GM21723 (cell line): ENCODE data around the gene MCF2L.

Experiments
- ATAC-seq: cut with Tn5 transposase; IDR thresholded peaks from one replicate; pipeline ENCODE4 v1.9.1; 2021; ENCODE audit warnings: mild to moderate bottlenecking, moderate library complexity; ENCODE audit not compliant: unreplicated experiment

Gene MCF2L

DNA sequence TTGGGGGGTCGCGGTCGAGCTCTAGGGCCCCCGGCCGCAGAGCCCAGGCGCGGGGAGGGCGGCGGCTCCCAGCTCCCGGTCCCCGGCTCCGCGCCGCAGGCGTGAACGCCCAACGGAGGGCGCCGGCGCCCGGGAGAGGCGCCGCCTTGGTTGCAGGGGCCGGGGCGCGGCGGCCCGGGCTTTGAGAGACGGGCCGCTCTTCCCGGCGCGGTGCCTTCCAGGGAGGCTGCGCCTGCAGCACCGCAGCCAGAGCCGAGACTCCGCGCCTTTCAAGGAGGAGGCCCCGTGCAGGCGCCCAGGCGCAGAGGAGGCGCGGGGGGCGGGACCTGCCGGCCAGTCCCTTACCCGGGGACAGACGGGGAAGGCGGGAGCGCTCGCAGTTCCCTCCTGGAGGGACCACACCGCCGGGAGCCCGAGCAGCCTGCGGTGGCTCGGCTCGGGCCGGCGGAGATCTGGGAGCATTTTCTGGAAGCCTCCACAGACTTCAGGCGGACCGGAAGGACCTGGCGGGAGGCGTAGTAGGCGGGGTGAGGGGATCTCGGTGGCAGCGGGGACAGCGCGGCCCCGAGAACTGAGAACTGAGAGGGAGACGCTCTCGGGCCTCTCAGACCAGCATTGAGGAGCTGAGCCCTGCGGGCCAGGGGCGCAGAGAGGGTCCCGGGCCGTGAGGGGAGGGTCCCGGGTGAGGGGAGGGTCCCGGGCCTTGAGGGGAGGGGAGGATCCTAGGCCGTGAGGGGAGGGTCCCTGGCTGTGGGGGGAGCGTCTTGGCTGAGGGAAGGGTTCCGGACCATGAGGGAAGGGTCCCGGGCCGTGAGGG, 25.5 kb upstream of the MCF2L start:
- ATAC-seq = peak; percentile 39

GRCh38 chr13:112947796-112948195, 21.2 kb upstream of the MCF2L start:
- ATAC-seq = no peak

GRCh38 chr13:112951674-112952371, 17.2 kb upstream of the MCF2L start:
- no peak for ATAC-seq

- no peak for ATAC-seq
Observed at GRCh38 chr13:112952759-112953551, 16.1 kb upstream of the MCF2L start.

- ATAC-seq = no peak
Observed at GRCh38 chr13:112953591-112954487, 15.2 kb upstream of the MCF2L start.

GRCh38 chr13:112954488-112955270, 14.3 kb upstream of the MCF2L start:
- ATAC-seq = no peak

- ATAC-seq = no peak
Observed at GRCh38 chr13:112955271-112955937, 13.6 kb upstream of the MCF2L start.

- ATAC-seq = no peak
Observed at GRCh38 chr13:112955956-112956355, 13.1 kb upstream of the MCF2L start.

- ATAC-seq = no peak
Observed at GRCh38 chr13:112956571-112957294, 12.3 kb upstream of the MCF2L start.

DNA sequence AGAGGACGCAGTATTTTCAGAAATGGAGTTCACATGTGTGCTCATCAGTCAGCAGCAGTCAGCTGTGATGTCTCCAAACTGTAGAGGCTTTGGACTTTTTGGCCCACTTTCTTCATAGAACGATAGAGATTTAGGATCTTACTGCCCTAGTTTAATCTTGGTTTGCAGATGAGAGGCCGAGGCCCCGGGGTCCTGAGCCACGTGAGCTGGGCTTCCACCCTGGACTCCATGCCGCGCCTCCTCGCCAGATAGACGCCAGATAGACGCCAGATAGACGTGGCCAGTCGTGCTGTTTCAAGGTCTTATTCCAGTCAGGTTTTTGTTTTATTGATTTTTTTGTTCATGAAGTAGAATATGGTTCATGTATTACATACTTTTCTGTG, 11.7 kb upstream of the MCF2L start:
- no peak for ATAC-seq

- ATAC-seq = no peak
Observed at GRCh38 chr13:112958127-112958989, 10.7 kb upstream of the MCF2L start.

DNA sequence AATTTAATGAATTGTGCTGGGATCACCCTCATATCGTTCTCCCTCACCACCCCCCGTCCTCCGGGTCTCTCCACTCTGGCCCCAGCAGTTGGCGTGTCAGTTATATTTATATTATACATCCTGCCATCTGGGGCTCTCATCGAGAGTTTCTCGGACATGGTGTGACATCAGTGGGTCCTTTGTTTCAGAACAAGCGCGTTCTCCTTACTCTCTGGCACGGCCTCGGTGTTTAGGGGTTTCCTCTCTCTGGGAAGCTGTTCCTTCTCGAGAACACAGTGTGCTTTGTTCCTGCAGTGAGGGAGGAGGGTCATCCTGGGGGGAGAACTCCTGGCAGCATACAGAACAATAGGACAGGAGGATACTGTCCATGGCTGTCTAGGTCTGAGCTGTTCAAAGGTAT, 9.8 kb upstream of the MCF2L start:
- ATAC-seq = no peak

GRCh38 chr13:112959701-112960542, 9.1 kb upstream of the MCF2L start:
- no peak for ATAC-seq

DNA sequence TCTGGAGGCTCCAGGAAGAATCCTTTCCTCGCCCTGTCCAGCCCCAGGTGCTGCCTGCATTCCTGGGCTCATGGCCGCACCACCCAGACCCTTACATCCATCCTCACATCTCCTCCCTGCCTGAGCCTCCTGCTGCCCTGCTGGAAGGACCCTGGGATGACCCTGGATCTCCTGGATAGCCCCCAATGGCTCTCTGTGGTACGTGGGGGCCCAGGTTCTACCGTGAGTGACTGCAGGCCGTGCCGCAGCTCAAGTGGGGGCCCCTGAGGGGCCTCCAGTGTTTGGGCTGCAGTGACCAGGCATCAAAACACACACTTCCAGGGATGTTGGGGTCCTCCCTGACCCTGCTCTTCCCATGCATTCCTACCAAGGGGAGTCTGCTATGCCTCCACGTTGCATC, 8.3 kb upstream of the MCF2L start:
- no peak for ATAC-seq

- ATAC-seq = no peak
Observed at GRCh38 chr13:112961457-112962369, 7.3 kb upstream of the MCF2L start.

- no peak for ATAC-seq
Observed at GRCh38 chr13:112962396-112962795, 6.6 kb upstream of the MCF2L start.
